K562 (cell line): ENCODE results near the gene APC2. TPM values are rescaled to one million over a fixed set of nuclear protein-coding genes. Genes with fewer than 3 reads are reported as not detected.

ENCODE experiments used
- ARID2 ChIP-seq: fragments of 450-650 bp; IDR thresholded peaks from 2 replicates; pipeline ENCODE4 v1.6.1; 2017; ENCODE audit warnings: antibody characterized with exemption, mild to moderate bottlenecking
- BRCA1 ChIP-seq, 2 experiments: fragments of 450-650 bp in 1 of 2; sonication (generic) in 1 of 2; formaldehyde crosslinking in 1 of 2; IDR thresholded peaks; 2 replicates each; pipeline versions ENCODE4 v1.5.0 to v1.6.1; 2017 to 2020; ENCODE audit warnings: mild to moderate bottlenecking in 1 of 2, missing genetic modification reagents in 1 of 2
- CREM ChIP-seq: IDR thresholded peaks from 2 replicates; pipeline ENCODE4 v1.6.1; 2014; ENCODE audit warnings: antibody characterized with exemption, low read depth
- EWSR1 ChIP-seq: fragments of 450-650 bp; IDR thresholded peaks from 2 replicates; pipeline ENCODE4 v1.6.1; 2018; ENCODE audit warnings: borderline replicate concordance, mild to moderate bottlenecking, low read depth, moderate library complexity; ENCODE audit not compliant: partially characterized antibody
- FOS ChIP-seq: IDR thresholded peaks from 3 replicates; pipeline ENCODE4 v1.6.1; 2011; ENCODE audit not compliant: insufficient read length; ENCODE audit errors: extremely low read depth
- HEY1 ChIP-seq: fragments of 250-450 bp; sonication (Bioruptor Pico); IDR thresholded peaks from 2 replicates; pipeline ENCODE4 v1.5.0; 2020; ENCODE audit warnings: mild to moderate bottlenecking, moderate library complexity, borderline replicate concordance
- MIER1 ChIP-seq: fragments of 450-650 bp; IDR thresholded peaks from 2 replicates; pipeline ENCODE4 v1.6.1; 2016; ENCODE audit warnings: antibody characterized with exemption, mild to moderate bottlenecking, low read depth
- MTA1 ChIP-seq: fragments of 450-650 bp; IDR thresholded peaks from 2 replicates; pipeline ENCODE4 v1.6.1; 2017; ENCODE audit warnings: borderline replicate concordance
- NFRKB ChIP-seq: fragments of 450-650 bp; IDR thresholded peaks from 2 replicates; pipeline ENCODE4 v1.6.1; 2016; ENCODE audit warnings: low read depth
- NFYB ChIP-seq: IDR thresholded peaks from 2 replicates; pipeline ENCODE4 v1.6.1; 2011; ENCODE audit warnings: mild to moderate bottlenecking, moderate library complexity; ENCODE audit not compliant: insufficient read length; ENCODE audit errors: extremely low read depth
- RBM17 ChIP-seq: fragments of 200-400 bp; formaldehyde crosslinking; IDR thresholded peaks from 2 replicates; pipeline ENCODE4 v1.6.1; 2017; ENCODE audit warnings: low read depth, mild to moderate bottlenecking, low read length, borderline replicate concordance
- SPI1 ChIP-seq: IDR thresholded peaks from 2 replicates; pipeline ENCODE4 v1.6.1; 2011; ENCODE audit warnings: low read depth, low read length, control low read depth, borderline replicate concordance
- THRAP3 ChIP-seq: fragments of 450-650 bp; IDR thresholded peaks from 2 replicates; pipeline ENCODE4 v1.6.1; 2016; ENCODE audit warnings: mild to moderate bottlenecking, inconsistent platforms, borderline replicate concordance
- ZNF232 ChIP-seq: sonication (generic); formaldehyde crosslinking; IDR thresholded peaks from 2 replicates; pipeline ENCODE4 v1.8.0; 2022; ENCODE audit warnings: mild to moderate bottlenecking, missing genetic modification reagents
- ZNF316 ChIP-seq: fragments of 450-650 bp; IDR thresholded peaks from 2 replicates; pipeline ENCODE4 v1.6.1; 2016
- polyA plus RNA-seq, 8 experiments: library from polyadenylated mRNA; depleted of rRNA in 4 of 8; stranded (reverse) in 5 of 8; unstranded in 3 of 8; fragments of >200 nt; fragmentation: Nextera tagmentation in 2 of 8; fragmentation: Illumina TruSeq in 1 of 8; extraction: Ambion mirVana in 2 of 8; extraction: Trizol in 1 of 8; gene quantifications; 2 replicates each; pipeline versions ENCODE4 v1.2.1 to v1.2.3, GENCODE V29; 2011 to 2014; ENCODE audit warnings: inconsistent platforms in 1 of 8, missing spikeins in 1 of 8
- total RNA-seq, 7 experiments: library from RNA; depleted of rRNA in 6 of 7; stranded (reverse); fragments of >200 nt in 6 of 7; fragmentation: Illumina TruSeq in 2 of 7; extraction: Trizol in 2 of 7; gene quantifications; 2 replicates each; pipeline versions ENCODE4 v1.2.1 to v1.2.3, GENCODE V29; 2011 to 2021; ENCODE audit warnings: low replicate concordance in 1 of 7
- TF ChIP-seq, protein P1 (sequence below): fragments of 450-650 bp; conservative IDR thresholded peaks from 2 replicates; pipeline ENCODE4 v1.6.1; 2016; ENCODE audit warnings: missing genetic modification characterization, low read depth, mild to moderate bottlenecking, control low read depth, missing compliant biosample characterization
- TF ChIP-seq, protein P2 (sequence below): sonication (generic); formaldehyde crosslinking; IDR thresholded peaks from 2 replicates; pipeline ENCODE4 v1.8.0; 2022; ENCODE audit warnings: mild to moderate bottlenecking, missing genetic modification reagents
- TF ChIP-seq, protein P3 (sequence below): fragments of 450-650 bp; formaldehyde crosslinking; IDR thresholded peaks from 2 replicates; pipeline ENCODE4 v1.4.0; 2020; ENCODE audit warnings: mild to moderate bottlenecking, moderate library complexity

APC2 gene
- total and polyA plus RNA-seq, 9 of the 15 experiments (the other 6 are each of a cell fraction or from before 2014, with no cell fraction given): 0.01 to 0.40 (median 0.05) TPM; not detected in 3

DNA sequence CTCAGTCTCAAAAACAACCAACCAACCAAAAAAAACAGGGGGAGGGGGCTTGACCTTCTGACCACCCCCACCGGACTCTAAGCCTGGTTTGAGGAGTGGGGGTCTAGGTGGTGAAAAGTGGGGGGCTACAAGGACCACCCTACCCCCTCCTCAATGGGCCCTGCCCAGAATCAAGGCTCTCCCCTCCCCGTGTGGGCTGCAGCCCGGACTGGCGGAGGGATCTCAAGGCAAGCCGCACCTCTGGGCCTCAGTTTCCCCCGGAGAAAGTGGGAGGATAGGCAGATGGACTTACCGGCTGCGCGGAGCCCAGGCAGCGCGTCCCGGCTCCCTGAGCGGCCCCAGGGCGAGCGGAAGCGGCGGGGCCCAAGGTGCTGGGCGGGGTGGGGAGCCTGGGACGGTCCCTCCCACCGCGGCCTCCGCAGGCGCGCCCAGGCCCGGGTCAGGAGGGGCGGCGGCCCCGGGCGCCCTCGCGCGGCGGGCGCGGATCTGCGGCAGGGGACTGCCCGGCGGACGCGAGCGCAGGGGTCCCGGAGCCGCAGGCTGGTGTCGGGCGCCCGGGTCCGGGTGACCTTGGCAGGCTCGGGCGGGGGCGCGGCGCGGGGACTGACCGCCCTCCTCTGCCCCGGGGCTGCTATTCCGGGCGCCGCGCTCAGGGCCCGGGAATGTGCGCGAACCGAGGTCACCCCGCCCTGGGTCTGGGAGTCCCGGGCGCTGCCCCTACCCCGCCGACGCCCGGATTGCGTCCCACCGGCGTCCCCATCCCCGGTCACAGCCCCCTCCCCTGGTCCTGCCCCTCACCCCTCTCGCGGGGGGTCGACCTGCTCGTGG, 63.0 kb downstream of the APC2 start, which contains the start of gene ADAMTSL5 (continued):
- TF ChIP-seq BRCA1 (IDR thresholded peaks at IDR 0.05) (no peak), BRCA1 (CRISPR knock-in tag; IDR thresholded peaks at IDR 0.05) (no peak), ZNF316 (no peak), MIER1 (0 out of 2 replicates have a peak, but pooled peaks have one; percentile 55), CREM (no peak), NFYB (no peak), FOS (no peak), EWSR1 (no peak), ARID2 (no peak), RBM17 (no peak), THRAP3 (no peak), HEY1 (CRISPR knock-in tag) (no peak), SPI1 (no peak), NFRKB (no peak), ZNF232 (CRISPR knock-in tag) (no peak), MTA1 (no peak)
- TF ChIP-seq, protein P1, sequence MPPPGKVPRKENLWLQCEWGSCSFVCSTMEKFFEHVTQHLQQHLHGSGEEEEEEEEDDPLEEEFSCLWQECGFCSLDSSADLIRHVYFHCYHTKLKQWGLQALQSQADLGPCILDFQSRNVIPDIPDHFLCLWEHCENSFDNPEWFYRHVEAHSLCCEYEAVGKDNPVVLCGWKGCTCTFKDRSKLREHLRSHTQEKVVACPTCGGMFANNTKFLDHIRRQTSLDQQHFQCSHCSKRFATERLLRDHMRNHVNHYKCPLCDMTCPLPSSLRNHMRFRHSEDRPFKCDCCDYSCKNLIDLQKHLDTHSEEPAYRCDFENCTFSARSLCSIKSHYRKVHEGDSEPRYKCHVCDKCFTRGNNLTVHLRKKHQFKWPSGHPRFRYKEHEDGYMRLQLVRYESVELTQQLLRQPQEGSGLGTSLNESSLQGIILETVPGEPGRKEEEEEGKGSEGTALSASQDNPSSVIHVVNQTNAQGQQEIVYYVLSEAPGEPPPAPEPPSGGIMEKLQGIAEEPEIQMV (tag): no peak
- TF ChIP-seq, protein P2, sequence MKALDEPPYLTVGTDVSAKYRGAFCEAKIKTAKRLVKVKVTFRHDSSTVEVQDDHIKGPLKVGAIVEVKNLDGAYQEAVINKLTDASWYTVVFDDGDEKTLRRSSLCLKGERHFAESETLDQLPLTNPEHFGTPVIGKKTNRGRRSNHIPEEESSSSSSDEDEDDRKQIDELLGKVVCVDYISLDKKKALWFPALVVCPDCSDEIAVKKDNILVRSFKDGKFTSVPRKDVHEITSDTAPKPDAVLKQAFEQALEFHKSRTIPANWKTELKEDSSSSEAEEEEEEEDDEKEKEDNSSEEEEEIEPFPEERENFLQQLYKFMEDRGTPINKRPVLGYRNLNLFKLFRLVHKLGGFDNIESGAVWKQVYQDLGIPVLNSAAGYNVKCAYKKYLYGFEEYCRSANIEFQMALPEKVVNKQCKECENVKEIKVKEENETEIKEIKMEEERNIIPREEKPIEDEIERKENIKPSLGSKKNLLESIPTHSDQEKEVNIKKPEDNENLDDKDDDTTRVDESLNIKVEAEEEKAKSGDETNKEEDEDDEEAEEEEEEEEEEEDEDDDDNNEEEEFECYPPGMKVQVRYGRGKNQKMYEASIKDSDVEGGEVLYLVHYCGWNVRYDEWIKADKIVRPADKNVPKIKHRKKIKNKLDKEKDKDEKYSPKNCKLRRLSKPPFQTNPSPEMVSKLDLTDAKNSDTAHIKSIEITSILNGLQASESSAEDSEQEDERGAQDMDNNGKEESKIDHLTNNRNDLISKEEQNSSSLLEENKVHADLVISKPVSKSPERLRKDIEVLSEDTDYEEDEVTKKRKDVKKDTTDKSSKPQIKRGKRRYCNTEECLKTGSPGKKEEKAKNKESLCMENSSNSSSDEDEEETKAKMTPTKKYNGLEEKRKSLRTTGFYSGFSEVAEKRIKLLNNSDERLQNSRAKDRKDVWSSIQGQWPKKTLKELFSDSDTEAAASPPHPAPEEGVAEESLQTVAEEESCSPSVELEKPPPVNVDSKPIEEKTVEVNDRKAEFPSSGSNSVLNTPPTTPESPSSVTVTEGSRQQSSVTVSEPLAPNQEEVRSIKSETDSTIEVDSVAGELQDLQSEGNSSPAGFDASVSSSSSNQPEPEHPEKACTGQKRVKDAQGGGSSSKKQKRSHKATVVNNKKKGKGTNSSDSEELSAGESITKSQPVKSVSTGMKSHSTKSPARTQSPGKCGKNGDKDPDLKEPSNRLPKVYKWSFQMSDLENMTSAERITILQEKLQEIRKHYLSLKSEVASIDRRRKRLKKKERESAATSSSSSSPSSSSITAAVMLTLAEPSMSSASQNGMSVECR (CRISPR knock-in tag): peak; percentile 70; the same call in 1 of the 2 replicates
- TF ChIP-seq, protein P3, sequence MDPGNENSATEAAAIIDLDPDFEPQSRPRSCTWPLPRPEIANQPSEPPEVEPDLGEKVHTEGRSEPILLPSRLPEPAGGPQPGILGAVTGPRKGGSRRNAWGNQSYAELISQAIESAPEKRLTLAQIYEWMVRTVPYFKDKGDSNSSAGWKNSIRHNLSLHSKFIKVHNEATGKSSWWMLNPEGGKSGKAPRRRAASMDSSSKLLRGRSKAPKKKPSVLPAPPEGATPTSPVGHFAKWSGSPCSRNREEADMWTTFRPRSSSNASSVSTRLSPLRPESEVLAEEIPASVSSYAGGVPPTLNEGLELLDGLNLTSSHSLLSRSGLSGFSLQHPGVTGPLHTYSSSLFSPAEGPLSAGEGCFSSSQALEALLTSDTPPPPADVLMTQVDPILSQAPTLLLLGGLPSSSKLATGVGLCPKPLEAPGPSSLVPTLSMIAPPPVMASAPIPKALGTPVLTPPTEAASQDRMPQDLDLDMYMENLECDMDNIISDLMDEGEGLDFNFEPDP (CRISPR knock-in tag): no peak
